Naive thymus-derived CD8-positive, alpha-beta T cell (primary cell): ENCODE measurements around the gene SLC11A2. TPM values are rescaled to one million over a fixed set of nuclear protein-coding genes. Genes with fewer than 3 reads are reported as not detected.

ENCODE experiments used
- ATAC-seq, 2 donors: fragments of 150-1000 bp; cut with Tn5 transposase in 1 of 2; sonication (Bioruptor Pico), chemical (Tn5 transposase) in 1 of 2; 1 replicate in 1 of 2; 2 replicates in 1 of 2; pipeline ENCODE4 v1.10.0; 2021; ENCODE audit warnings: mild to moderate bottlenecking in 2 of 2, moderate library complexity in 2 of 2
- POLR2A ChIA-PET: fragments of 350-600 bp; sonication (Branson Sonifier 250); formaldehyde crosslinking; loops from one replicate; lab custom pipeline; 2021; ENCODE audit warnings: antibody characterized with exemption; lab: Charles Lee
- DNase-seq, 10 donors: peaks; one replicate each; pipeline versions ENCODE4 v3.0.0 to v3.0.0-alpha.2; 2020 to 2022
- H3K27ac Mint-ChIP-seq, 10 donors: one replicate each; pipeline ENCODE4 v1.8.0; 2020 to 2022; ENCODE audit warnings: mild to moderate bottlenecking in 10 of 10, mixed read lengths in 10 of 10, moderate library complexity in 4 of 10, inconsistent platforms in 1 of 10
- H3K27me3 Mint-ChIP-seq, 5 donors: one replicate each; pipeline ENCODE4 v1.8.0; 2021 to 2022; ENCODE audit warnings: mixed read lengths in 5 of 5
- H3K36me3 Mint-ChIP-seq, 3 donors: one replicate each; pipeline ENCODE4 v1.8.0; 2020 to 2022; ENCODE audit warnings: mixed read lengths in 3 of 3, mild to moderate bottlenecking in 2 of 3, inconsistent platforms in 1 of 3
- H3K4me1 Mint-ChIP-seq, 4 donors: one replicate each; pipeline ENCODE4 v1.8.0; 2021 to 2022; ENCODE audit warnings: mixed read lengths in 4 of 4
- H3K4me3 Mint-ChIP-seq, 10 donors: one replicate each; pipeline ENCODE4 v1.8.0; 2020 to 2022; ENCODE audit warnings: mild to moderate bottlenecking in 10 of 10, mixed read lengths in 10 of 10, moderate library complexity in 6 of 10, inconsistent platforms in 1 of 10
- H3K9me3 Mint-ChIP-seq, 9 donors: one replicate each; pipeline ENCODE4 v1.8.0; 2020 to 2022; ENCODE audit warnings: mixed read lengths in 9 of 9, mild to moderate bottlenecking in 3 of 9, inconsistent platforms in 1 of 9, moderate library complexity in 1 of 9
- polyA plus RNA-seq, 3 donors: library from polyadenylated mRNA; unstranded; fragments of 300-500 nt; fragmentation: Illumina TruSeq; gene quantifications; one replicate each; pipeline ENCODE4 v1.2.3, GENCODE V29; 2021
- total RNA-seq, 8 experiments: library from RNA in 2 of 8; stranded (reverse) in 2 of 8; gene quantifications; one replicate each; pipeline ENCODE4 v1.2.3 and lab custom pipeline; 2021 to 2026

The SLC11A2 gene
- total and polyA plus RNA-seq, 5 experiments from 2014 or later, result 6.9 to 70.2 (median 17.2) TPM

DNA sequence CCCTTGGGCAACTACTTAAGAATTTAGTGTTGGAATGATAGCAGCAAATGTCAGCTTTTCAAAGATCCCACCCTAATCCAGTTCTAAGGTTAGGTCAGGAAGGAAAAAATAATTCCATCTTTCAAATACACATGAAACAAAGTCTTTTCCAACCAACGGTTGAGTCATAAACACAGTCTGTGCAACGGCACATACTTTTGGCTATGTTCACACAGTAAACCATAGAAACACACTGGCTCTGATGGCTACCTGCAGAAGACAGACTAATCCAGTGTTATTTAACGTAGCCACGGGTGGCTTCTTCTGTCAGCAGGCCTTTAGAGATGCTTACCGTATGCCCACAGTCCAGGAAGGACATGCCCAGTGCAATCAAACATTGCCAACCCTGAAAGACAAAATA lies 38.1 kb downstream of the SLC11A2 start:
- Mint-ChIP-seq H3K4me1 (peaks cover 2 to 9% (median 6%) of the 10 kb centered on the region in 4 donors), H3K27ac (peak overlapping the region in 3 of 10 donors; percentile 19 to 41 (median 23)), H3K4me3 (no peak overlapping the region), H3K36me3 (peaks cover 0 to 69% (median 28%) of the 10 kb centered on the region in 3 donors), H3K27me3 (no peaks in the 10 kb centered on the region), H3K9me3 (no peaks in the 10 kb centered on the region)
- no peak for ATAC-seq
- POLR2A ChIA-PET, result interaction anchor here (3.5 kb wide), 1 partner anchor 223 kb away, joined by 18 read pairs; the partner anchor contains the start of gene ATF1
- DNase-seq, result no peak

DNA sequence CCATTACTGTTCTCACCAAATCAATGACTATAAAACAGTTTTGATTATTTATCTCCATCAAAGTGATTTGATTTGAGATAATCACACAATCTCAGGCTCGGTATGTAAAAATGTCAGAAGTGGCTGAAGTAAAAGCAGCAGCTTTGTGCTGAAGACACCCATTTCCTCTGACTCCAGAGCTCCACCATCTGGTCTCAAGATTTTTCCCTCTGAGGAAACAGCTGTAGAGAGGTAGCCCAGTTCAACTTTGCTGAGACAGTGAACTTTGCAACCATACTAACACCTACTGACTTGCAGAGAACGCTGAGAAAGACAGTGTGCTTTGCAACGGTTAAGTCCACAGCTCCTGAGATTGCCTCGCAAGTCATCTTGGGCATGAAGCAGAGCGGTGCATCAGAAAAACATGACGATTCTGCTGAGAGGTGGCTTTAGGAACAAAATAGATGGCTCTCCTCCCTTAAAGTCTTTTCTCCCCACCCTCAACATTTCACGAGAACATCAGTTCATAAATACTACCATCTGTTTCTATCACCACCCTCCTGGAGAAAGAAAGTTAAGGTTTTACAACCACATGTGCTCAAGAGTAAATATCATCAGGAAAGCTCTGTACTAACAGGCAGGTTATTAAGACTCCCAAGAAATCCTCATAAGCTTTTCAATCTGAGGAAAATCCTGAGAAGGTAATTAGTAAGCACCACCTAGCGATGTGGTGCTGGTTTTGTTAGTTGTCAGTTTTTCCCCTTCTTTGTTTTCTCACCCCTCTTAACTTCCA lies 39.0 kb downstream of the SLC11A2 start:
- ATAC-seq (peak; percentile 70 to 86), DNase-seq (peak in 9 of 10 donors; percentile 2 to 70 (median 34))
- Mint-ChIP-seq H3K36me3 (peaks cover 0 to 60% (median 26%) of the 10 kb centered on the region in 3 donors), H3K9me3 (no peaks in the 10 kb centered on the region), H3K4me1 (peaks cover 2 to 9% (median 6%) of the 10 kb centered on the region in 4 donors), H3K4me3 (no peak overlapping the region), H3K27ac (peak overlapping the region in 8 of 10 donors; percentile 24 to 85 (median 60)), H3K27me3 (no peaks in the 10 kb centered on the region)
- POLR2A ChIA-PET, result interaction anchor here (1.2 to 3.5 kb wide), 3 partner anchors 39 to 222 kb away, joined by 5 to 18 read pairs (median 6); partner anchors contain the start of genes ATF1 and SLC11A2

DNA sequence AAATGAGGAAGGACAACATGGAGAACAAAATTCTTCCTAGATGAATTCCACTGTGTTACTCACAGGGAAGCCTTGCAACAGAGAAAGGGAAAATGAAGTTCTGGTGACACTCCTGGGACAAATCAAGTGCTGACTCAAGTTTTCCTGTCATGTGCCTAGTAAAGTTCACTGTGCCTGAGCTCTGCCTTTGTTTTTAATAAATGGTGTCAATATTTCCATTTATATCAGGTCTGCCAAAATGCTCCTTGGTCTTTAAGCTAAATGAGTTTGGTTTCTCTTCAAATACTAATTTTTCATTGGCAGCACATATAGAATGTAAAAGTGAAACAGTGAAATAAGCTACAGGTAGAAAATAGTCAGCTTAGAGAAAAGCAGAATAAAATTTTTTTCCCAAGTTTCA lies 40.9 kb downstream of the SLC11A2 start:
- Mint-ChIP-seq H3K27ac (peak overlapping the region in 3 of 10 donors; percentile 44 to 66 (median 44)), H3K36me3 (peaks cover 0 to 50% (median 18%) of the 10 kb centered on the region in 3 donors), H3K27me3 (no peaks in the 10 kb centered on the region), H3K4me3 (no peak overlapping the region), H3K4me1 (peaks cover 2 to 9% (median 6%) of the 10 kb centered on the region in 4 donors), H3K9me3 (no peaks in the 10 kb centered on the region)
- ATAC-seq, result no peak
- no peak for DNase-seq
- POLR2A ChIA-PET, result interaction anchor here (0.5 to 3.5 kb wide), 3 partner anchors 160 to 225 kb away, joined by 4 to 18 read pairs (median 7); partner anchors contain the start of gene ATF1

DNA sequence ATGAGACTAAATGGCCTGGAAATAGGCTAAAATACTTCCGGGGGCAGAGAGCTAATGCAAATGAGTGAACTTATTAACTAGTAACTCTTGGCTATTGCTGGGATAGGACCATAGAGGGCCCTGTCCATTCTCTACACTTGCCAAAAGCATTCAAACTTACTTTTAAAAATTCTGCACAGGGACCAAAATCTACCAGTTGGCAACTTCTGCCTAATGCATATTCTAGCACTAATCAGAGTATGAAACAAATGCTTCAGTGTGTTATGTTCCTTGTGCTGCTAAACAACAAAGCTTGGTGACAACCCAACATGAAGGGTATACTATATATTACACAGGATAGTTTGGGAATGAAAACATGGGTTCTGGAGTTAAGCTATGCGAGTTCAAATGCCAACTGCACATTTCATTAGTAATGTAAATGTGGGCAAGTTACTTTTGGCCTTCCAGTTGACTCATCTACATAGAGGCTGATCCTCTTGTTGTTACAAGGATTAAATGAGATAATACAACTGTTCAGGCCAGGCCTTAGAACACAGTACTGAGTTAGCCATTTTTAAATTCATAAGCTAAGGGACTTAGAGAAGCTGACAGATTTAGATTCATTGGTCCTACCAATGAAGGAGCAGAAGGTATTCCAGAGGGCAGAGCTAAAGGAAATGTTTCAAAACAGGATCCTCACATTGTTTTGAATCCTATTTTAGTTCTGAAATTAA lies 41.4 kb downstream of the SLC11A2 start:
- Mint-ChIP-seq H3K4me3 (no peak overlapping the region), H3K4me1 (peaks cover 2 to 9% (median 6%) of the 10 kb centered on the region in 4 donors), H3K27ac (peak overlapping the region in 7 of 10 donors; percentile 7 to 66 (median 44)), H3K27me3 (no peaks in the 10 kb centered on the region), H3K9me3 (no peaks in the 10 kb centered on the region), H3K36me3 (peaks cover 0 to 51% (median 17%) of the 10 kb centered on the region in 3 donors)
- POLR2A ChIA-PET, result interaction anchor here (0.5 to 3.5 kb wide), 4 partner anchors 159 to 288 kb away, joined by 4 to 18 read pairs (median 6); partner anchors contain the start of gene ATF1
- DNase-seq (no peak), ATAC-seq (no peak)

DNA sequence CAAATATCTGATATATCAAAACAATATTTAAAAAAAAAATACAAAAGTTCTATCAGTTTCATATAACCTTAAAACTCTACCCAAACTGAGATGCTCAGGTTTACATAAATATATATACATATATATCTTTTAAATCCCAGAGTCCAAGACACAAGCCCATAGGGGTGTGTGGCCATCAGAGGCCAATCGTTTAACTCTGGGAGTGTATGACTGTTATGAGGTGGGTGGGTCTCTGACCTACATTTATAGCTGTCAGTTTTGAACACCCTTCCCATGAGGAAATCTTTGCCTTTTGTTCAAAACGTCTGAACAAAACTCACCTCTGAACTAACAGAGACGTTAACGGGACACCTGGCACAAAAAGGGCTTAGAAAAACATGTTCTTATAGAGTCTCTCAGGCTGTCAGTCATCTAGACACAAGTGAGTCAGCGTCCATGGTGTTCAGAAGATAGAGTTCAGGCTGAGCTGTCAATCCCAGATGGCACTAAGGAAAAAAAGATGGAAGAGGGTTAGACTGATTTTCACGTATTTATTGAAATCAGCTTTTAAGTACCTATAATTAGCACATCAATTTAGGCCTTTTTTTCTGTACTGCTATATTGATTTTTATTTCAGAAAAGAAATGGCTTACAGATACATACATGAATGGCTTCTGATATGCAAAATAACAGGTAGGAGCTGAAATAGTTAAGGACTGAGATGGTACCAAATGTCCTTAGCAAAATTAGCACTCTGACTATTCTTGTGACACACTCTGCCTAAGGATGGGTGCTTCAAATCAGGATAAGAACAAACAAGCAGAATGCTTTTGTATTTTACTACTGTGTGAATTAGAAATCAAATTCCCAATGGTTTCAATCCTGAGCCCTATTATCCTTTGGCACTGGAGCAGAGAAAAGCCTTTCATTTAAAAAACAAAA lies 44.6 kb downstream of the SLC11A2 start:
- Mint-ChIP-seq H3K4me1 (peaks cover 0 to 2% (median 0%) of the 10 kb centered on the region in 4 donors), H3K27me3 (no peaks in the 10 kb centered on the region), H3K4me3 (no peak overlapping the region), H3K27ac (peak overlapping the region in 3 of 10 donors; percentile 20 to 77 (median 67)), H3K36me3 (peaks cover 0 to 33% (median 8%) of the 10 kb centered on the region in 3 donors), H3K9me3 (no peaks in the 10 kb centered on the region)
- POLR2A ChIA-PET, result no interaction called here
- DNase-seq (no peak), ATAC-seq (no peak)

DNA sequence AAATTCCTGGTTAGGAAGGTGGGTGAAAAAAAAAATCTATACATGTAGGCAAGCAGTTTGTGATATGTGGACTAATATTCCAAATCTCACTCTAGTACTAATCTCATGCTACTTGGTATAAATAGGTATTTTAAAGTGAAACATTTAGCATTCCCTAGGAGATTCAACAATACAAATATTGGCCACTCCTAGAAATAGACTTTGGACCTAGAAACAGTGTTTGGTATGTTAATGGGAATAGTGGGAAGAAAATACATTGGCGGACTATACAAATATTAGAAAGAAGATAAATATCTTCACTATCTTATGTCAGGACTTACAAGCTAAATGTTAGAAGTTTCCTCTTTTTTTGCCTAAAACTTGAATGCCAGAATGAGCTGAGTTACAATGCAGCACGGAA lies 45.6 kb downstream of the SLC11A2 start:
- POLR2A ChIA-PET, result no interaction called here
- no peaks in the 10 kb centered on the region for H3K27me3 Mint-ChIP-seq
- peaks cover 0 to 2% (median 0%) of the 10 kb centered on the region in 4 donors for H3K4me1 Mint-ChIP-seq
- no peaks in the 10 kb centered on the region for H3K9me3 Mint-ChIP-seq
- ATAC-seq (no peak), DNase-seq (no peak)
- H3K4me3 Mint-ChIP-seq, result no peak overlapping the region
- H3K27ac Mint-ChIP-seq, result no peak overlapping the region
- peaks cover 0 to 34% (median 11%) of the 10 kb centered on the region in 3 donors for H3K36me3 Mint-ChIP-seq

GRCh38 chr12:50979369-50980052 lies 46.7 kb downstream of the SLC11A2 start:
- no peaks in the 10 kb centered on the region for H3K9me3 Mint-ChIP-seq
- no peaks in the 10 kb centered on the region for H3K27me3 Mint-ChIP-seq
- H3K27ac Mint-ChIP-seq, result no peak overlapping the region
- no peak overlapping the region for H3K4me3 Mint-ChIP-seq
- ATAC-seq, result no peak
- peaks cover 0 to 40% (median 13%) of the 10 kb centered on the region in 3 donors for H3K36me3 Mint-ChIP-seq
- no peak for DNase-seq
- peaks cover 0 to 6% (median 0%) of the 10 kb centered on the region in 4 donors for H3K4me1 Mint-ChIP-seq
- POLR2A ChIA-PET, result no interaction called here

DNA sequence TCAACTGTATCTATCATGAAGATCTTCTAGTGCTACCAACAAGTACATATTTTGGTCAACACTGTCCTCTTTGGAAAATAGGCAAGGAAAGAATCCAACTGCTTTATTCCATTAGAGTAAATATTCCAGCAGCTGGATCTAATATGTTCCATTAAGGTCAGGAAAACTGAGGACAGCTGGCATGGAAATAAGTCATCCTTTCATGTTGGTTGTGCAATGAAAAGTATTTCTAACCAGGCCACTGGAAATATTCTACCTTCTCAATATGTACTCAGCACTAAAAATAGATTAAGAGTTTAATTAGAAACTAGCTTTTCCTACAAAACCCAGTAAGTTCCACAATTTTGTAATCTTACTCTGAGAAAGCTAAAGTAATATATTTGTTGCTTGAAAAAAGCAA lies 54.2 kb downstream of the SLC11A2 start:
- no peaks in the 10 kb centered on the region for H3K9me3 Mint-ChIP-seq
- no peaks in the 10 kb centered on the region for H3K27me3 Mint-ChIP-seq
- POLR2A ChIA-PET, result interaction anchor here (0.6 kb wide), 1 partner anchor 9 kb away, joined by 3 read pairs; no protein-coding TSS in a partner anchor
- H3K27ac Mint-ChIP-seq, result no peak overlapping the region
- peaks cover 0 to 6% (median 0%) of the 10 kb centered on the region in 4 donors for H3K4me1 Mint-ChIP-seq
- H3K36me3 Mint-ChIP-seq, result peaks cover 6 to 68% (median 38%) of the 10 kb centered on the region in 3 donors
- no peak overlapping the region for H3K4me3 Mint-ChIP-seq
- no peak for DNase-seq
- ATAC-seq, result no peak

GRCh38 chr12:50964432-50964831 lies 61.8 kb downstream of the SLC11A2 start:
- POLR2A ChIA-PET, result no interaction called here
- H3K9me3 Mint-ChIP-seq, result no peaks in the 10 kb centered on the region
- H3K4me1 Mint-ChIP-seq, result peaks cover 4 to 13% (median 11%) of the 10 kb centered on the region in 4 donors
- H3K27ac Mint-ChIP-seq, result no peak overlapping the region
- no peak for DNase-seq
- ATAC-seq, result no peak
- H3K27me3 Mint-ChIP-seq, result no peaks in the 10 kb centered on the region
- H3K4me3 Mint-ChIP-seq, result no peak overlapping the region
- H3K36me3 Mint-ChIP-seq, result peaks cover 0 to 18% (median 4%) of the 10 kb centered on the region in 3 donors

DNA sequence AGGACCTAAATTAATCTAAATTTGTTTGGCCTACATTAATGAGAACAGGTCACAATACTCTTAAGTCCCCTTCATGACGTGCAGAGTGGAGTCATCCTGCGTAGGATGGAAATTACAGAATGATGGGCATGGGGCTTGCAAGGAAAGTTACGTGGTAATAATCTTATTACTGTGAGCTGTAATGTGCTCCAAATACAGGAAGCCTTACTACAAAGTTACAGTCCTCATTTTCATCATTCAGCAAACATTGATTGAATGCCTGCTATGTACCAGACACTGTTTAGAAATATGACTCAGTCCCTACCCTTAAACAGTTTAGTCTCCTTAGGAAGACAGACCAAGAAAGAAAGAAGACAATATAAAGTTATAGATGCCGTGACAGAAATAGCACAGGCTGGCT lies 64.5 kb downstream of the SLC11A2 start:
- no peaks in the 10 kb centered on the region for H3K36me3 Mint-ChIP-seq
- no peaks in the 10 kb centered on the region for H3K9me3 Mint-ChIP-seq
- no peaks in the 10 kb centered on the region for H3K27me3 Mint-ChIP-seq
- DNase-seq (no peak), ATAC-seq (no peak)
- no peak overlapping the region for H3K27ac Mint-ChIP-seq
- H3K4me1 Mint-ChIP-seq, result peaks cover 4 to 13% (median 11%) of the 10 kb centered on the region in 4 donors
- POLR2A ChIA-PET, result no interaction called here
- no peak overlapping the region for H3K4me3 Mint-ChIP-seq

- POLR2A ChIA-PET, result no interaction called here
- no peaks in the 10 kb centered on the region for H3K9me3 Mint-ChIP-seq
- ATAC-seq (no peak), DNase-seq (peak in 1 of 10 donors; percentile 3)
- H3K27ac Mint-ChIP-seq, result no peak overlapping the region
- H3K4me3 Mint-ChIP-seq, result no peak overlapping the region
- H3K36me3 Mint-ChIP-seq, result no peaks in the 10 kb centered on the region
- peaks cover 4 to 13% (median 11%) of the 10 kb centered on the region in 4 donors for H3K4me1 Mint-ChIP-seq
- H3K27me3 Mint-ChIP-seq, result no peaks in the 10 kb centered on the region
Measured at GRCh38 chr12:50960130-50960529, 66.1 kb downstream of the SLC11A2 start.
